Midbrain (tissue), 1 donor: ENCODE measurements around the gene FUT6.
"Not testable (repeated sequence)": the region's sequence is repeated elsewhere in the genome, so short reads cannot be mapped to it uniquely, and the experiment has no call there.

Experiments
- DNase-seq: peaks from one replicate; lab custom pipeline; 2025; lab: John Stamatoyannopoulos, UW

Gene FUT6

DNA sequence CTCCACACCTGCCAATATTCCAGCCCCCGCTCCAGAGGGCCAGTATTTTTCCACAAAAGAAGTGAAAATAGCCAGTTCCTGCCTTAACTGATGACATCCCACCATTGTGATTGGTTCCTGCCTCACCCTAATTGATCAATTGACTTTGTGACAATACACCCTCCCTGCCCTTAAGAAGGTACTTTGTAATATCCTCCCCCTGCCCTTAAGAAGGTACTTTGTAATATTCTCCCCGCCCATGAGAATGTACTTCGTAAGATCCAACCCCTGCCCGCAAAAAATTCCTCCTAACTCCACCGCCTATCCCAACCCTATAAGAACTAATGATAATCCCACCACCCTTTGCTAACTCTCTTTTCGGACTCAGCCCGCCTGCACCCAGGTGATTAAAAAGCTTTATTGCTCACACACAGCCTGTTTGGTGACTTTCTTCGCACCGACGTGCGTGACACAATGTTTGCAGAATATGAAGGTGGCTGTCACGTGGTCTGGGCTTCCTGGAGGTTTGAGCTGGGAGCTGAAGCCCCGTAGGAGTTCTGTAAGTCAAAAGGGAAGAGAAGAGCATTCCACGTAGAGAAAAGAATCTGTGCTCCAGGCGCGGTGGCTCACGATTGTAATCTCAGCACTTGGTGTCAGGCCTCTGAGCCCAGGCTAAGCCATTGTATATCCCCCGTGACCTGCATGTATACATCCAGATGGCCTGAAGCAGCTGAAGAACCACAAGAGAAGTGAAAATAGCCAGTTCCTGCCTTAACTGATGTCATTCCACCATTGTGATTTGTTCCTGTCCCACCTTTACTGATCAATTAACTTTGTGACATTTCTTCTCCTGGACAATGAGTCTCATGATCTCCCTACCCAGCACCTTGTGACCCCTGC, 17.9 kb upstream of the FUT6 start:
- DNase-seq = no peak

DNA sequence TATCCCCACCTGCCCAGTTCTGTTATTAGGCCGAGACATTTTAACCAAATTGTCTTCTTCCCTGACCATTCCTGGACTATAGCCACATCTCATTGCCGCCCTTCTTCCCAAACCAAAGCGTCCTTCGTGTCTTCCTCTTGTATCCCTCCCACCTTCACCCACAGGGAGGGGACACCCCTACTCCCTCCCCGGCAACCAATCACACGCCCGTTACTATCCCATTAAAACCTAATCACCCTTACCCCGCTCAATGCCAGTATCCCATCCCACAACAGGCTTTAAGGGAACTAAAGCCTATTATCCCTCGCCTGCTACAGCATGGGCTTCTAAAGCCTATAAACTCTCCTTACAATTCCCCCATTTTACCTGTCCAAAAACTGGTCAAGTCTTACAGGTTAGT, 15.6 kb upstream of the FUT6 start:
- DNase-seq = not testable (repeated sequence)

DNA sequence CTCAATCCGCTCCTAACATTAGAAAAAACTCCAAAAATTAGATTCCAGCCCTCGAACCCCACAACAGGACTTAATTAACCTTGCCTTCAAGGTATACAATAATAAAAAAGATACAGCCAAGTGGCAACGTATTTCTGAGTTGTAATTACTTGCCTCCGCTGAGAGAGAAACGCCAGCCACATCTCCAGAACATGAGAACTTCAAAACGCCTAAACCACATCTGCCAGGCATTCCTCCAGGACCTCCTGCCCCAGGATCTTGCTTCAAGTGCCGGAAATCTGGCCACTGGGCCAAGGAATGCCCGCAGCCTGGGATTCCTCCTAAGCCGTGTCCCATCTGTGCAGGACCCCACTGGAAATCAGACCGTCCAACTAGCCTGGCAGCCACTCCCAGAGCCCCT, 14.6 kb upstream of the FUT6 start:
- not testable (repeated sequence) for DNase-seq

DNA sequence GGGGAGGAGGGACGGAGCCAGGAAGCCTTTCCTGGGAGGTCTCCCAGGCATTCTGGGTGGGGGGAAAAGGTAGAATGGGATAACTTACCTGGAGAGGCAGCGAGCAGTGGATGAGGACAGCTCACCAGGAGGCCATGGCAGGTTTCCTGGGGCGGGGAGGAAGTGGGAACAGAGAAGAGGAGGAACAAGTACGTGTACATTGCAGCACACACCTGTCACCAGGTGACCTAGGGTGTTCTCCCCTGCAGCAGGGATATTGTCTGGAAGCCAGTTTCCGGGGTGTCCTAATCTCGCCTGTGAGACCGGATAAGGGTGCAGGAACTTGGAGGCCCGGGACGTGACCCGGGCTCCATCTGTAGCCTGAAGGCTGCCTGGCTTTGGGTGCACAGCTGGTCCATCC, 11.8 kb upstream of the FUT6 start, which contains the start of gene FUT3:
FUT3 (minus strand) TSS at position 148 of the 400 bp plus-strand sequence.
- DNase-seq = no peak

DNA sequence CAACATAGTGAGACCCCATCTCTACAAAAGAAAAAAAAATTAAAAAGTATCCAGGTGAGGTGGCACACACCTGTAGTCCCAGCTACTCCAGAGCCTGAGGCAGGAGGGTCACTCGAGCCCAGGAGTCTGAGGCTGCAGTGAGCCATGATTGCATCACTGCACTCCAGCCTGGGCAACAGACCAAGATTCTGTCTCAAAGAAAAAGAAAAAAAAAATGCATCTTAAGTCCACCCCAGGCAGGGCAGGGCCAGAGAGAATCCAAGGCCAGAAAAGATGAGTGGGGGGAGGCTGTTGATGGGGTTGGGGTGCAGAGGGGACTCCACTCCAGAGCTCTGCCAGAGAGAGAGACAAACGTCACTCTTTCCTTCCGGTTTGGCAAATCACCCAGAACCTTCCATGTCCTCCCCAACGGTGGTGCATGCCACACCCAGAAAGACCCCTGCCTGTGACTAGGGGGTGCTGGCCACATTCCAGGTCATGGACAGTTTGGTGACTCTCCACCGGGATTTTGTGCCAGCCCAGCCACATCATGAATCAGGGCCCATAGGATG, 11.3 kb upstream of the FUT6 start:
- no peak for DNase-seq

DNA sequence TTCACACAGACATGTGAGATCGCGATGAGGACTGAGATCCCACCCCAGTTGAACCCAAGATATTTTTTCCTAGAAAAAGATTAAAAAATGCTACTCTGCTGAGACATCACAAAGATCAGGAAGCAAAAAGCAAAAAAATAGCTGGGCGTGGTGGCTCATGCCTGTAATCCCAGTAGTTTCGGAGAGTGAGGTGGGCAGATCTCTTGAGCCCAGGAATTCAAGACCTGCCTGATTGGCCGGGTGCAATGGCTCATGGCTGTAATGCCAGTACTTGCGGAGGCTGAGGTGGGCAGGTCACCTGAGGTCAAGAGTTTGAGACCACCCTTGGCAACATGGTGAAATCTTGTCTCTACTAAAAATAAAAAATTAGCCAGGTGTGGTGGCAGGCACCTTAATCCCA, 10.7 kb upstream of the FUT6 start:
- DNase-seq = no peak

DNA sequence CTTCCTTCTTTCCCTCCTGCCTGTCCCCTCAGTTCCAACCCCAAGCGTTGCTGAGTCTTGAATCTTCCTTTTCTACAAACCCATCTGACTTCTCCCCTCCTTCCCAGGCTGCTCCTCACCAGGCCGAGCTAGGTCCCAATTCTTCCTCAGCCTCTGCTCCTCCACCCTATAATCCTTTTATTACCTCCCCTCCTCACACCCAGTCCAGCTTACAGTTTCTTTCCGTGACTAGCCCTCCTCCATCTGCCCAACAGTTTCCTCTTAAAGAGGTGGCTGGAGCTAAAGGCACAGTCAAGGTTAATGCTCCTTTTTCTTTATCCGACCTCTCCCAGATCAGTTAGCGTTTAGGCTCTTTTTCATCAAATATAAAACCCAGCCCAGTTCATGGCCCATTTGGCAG, 9.1 kb upstream of the FUT6 start:
- DNase-seq = not testable (repeated sequence)

DNA sequence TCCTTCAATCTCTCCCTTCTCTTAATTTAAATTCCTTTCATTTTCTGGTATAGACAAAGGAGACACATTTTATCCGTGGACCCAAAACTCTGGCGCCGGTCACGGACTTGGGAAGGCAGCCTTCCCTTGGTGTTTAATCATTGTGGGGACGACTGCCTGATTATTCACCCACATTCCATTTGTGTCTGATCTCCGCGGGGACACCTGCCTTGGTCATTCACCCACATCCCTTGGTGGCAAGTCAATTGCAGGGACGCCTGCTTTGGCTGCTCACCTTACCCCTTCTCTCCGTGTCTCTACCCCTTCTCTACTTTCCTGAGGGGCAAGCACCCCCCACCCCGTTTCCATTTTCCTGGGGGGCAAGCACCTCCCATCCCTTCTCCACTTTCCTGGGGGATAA, 8.3 kb upstream of the FUT6 start:
- not testable (repeated sequence) for DNase-seq

DNA sequence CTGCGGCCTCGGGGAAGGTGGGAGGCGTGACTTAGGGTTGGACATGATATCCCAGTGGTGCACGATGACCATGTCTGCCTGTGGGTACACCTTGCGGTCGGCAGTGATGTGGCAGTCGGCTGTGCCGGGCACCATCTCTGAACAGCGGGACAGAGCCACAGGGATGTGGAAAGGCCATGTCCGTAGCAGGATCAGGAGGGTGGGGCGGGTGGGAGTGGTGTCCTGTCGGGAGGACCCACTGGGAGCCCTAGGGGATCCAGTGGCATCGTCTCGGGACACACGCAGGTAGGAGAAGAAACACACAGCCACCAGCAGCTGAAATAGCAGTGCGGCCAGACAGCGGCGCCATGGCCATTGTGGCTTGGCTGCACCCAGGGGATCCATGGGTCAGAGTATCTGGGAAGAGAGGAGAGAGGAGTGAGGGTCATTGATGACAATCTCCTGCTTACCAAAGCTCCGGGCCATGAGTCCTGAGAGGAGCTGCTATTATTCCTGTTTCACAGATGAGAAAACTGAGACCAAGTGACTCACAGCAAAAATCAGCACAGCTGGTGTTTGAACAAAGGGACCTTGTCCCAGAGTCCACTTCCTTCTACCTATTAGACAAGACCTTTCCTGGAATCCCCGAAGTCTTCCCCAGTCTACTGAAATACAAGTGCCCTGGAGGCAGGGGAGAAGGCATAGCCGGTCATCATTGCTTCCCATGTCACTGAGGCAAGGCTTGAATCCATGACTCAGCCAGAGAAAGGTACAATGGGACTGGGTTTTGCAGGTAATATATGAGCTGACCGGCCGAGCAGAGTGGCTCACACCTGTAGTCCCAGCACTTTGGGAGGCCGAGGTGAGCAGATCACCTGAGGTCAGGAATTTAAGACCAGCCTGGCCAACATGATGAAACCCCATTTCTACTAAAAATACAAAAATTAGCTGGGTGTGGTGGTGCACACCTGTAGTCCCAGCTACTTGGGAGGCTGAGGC, 5.2 kb upstream of the FUT6 start:
- DNase-seq = no peak

DNA sequence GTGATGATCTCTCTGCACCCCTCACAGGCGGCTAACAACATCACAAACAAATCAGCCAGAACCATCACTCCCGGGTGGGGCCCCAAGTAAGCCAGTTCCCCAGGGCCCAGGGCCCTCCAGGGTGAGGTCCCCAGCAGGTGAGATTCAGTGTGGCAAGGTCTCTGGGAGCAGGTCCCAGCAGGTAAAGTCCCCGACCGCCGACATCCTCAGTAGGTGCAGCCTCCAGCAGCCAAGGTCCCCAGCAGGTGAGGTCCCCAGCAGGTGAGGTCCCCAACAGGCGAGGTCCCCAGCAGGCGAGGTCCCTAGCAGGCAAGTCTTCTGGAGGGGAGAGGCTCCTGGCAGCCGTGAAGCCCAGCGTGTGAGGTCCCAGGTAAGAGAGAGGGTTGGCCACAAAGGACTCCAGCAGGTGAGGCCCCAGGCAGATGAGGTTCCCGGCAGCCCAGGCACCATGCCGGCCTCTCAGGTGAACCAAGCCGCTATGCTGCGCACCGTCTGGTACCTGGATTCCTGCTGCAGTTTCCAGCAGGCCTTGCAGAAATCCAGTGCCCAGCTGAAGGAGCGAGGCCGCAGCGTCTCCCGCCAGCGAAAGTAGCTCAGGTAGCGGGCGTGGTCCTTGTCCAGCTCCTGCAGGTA, 3.9 kb upstream of the FUT6 start:
- DNase-seq = no peak

DNA sequence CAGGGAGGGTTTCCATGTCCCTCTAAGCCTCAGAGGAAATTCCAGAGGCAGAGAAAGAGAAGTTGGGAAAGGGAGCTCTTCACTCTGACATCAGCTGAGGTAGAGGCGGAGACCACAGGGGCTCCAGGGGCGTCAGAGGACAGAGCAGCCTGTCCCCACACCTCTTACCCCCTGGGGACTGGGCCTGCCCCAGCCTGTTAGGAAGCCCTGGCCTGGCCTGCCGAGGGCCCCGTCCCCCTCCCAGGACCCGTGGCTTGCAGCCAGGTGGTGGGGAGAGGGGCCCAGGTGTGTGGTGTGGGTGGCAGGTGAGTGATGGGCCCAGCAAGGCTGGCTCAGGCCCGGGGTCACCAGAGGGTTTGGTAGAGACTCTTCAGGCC, 2.2 kb upstream of the FUT6 start:
- DNase-seq = not testable (repeated sequence)

DNA sequence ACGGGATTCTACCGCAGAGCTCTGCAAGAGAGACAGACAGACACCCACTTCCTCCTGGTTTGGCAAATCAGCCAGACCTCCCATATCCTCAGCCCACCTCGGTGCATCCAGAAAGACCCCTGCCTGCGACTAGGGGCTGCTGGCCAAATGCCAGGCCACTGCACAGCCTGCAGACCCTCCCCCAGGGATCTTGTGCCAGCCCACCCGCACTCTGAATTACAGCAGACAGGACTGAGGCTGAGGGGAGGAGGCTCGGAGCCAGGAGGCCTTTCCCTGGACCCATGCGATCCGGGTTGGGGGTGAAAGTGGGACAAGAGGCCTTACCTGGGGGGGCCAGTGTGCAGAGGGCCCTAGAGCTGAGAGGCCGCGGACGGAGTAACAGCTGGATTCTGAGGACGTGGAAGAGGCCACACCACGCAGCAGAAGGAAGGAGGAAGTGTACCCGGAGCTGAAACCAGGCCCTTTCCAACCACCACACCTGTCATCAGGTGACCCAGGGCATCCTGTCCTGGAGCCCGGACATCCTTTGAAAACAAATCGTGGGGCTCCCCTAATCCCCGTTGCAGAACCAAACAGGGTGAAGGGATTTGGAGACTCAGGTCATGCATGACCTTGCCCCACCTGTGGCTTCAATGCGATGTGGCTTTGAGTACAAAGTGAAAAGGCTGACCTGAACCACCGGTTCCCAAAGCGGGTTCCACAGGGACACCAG, 993 bp downstream of the FUT6 start:
- DNase-seq = no peak

DNA sequence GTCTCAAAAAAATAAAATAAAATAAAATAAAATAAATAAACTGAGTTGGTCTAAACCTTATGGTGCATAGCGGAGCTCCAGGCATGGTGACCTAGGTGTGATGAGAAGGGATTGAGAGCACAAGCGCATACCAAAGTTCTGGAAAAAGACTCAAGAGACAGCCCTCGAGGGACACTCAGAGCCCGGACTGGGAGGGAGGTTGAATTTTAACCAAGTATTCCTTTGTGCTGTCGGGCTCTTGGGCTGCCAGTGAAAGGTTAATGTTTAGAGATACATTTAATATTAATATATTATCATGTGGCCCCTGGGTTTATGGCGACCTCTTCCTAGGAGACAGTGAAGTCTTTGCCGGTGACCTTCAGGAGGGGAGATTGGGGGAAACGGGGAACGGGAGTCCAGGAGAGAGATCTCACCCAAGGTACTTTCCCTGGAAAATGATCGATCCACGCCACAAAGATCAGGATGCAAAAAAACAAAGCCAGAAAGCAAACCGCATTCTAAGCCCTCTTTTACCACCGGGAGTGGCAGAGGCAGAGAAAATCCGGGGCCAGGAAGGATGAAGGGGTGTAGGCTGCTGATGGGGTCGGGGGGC, 1.6 kb downstream of the FUT6 start:
- DNase-seq = no peak

DNA sequence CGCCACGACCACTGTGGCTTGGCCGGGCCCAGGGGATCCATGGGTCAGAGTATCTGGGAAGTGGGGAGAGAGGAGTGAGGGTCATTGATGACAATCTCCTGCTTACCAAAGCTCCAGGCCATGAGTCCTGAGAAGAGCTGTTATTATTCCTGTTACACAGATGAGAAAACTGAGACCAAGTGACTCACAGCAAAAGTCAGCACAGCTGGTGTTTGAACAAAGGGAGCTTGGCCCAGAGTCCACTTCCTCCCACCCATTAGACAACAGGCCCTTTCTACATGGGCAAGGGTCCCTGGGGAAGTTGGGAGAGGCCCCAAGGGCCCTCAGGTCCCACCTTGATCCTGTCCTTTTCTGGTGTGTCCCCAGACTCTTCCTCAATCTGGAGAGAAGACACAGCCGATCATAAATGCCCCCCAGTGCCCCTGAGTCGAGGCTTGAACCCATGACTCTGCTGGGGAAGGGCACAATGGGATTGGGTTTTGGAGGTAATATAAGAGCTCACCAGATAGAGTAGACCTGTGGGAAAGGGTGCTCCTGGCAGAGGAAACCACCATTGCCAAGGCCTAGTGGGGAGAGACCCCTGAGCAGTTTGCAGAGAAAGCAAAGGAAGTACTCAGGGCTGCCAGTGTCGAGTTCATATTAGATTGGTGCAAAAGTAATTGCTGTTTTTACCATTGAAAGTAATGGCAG, 6.8 kb downstream of the FUT6 start:
- DNase-seq = no peak

DNA sequence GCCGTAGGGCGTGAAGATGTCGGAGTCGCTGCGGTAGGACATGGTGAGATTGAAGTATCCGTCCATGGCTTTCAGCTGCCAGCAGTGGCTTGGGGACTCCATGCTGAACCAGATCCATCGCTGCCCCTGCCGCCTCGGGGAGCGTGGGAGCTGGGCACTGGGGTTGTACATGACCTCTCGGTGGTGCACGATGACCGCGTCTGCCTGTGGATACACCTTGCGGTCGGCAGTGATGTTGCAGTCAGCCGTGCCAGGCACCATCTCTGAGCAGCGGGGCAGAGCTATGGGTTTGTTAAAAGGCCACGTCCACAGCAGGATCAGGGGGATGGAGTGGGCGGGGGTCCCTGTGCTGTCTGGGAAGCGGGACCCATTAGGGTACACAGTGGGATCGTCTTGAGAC, 7.4 kb downstream of the FUT6 start:
- no peak for DNase-seq

DNA sequence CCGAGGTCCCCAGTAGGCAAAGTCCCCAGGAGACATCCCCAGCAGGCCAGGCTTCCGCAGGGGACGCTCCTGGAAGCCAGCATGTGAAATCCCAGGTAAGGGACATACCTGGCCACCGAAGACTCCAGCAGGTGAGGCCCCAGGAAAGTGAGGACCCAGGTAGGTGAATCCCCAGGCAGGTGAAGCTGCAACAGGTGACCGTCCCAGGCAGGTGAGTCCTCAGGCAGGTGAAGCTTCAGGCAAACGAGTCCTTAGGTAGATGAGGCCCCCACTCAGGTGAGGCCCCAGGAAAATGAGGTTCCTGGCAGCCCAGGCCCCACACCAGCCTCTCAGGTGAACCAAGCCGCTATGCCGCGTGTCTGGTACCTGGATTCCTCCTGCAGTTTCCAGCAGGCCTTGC, 8.3 kb downstream of the FUT6 start:
- no peak for DNase-seq

DNA sequence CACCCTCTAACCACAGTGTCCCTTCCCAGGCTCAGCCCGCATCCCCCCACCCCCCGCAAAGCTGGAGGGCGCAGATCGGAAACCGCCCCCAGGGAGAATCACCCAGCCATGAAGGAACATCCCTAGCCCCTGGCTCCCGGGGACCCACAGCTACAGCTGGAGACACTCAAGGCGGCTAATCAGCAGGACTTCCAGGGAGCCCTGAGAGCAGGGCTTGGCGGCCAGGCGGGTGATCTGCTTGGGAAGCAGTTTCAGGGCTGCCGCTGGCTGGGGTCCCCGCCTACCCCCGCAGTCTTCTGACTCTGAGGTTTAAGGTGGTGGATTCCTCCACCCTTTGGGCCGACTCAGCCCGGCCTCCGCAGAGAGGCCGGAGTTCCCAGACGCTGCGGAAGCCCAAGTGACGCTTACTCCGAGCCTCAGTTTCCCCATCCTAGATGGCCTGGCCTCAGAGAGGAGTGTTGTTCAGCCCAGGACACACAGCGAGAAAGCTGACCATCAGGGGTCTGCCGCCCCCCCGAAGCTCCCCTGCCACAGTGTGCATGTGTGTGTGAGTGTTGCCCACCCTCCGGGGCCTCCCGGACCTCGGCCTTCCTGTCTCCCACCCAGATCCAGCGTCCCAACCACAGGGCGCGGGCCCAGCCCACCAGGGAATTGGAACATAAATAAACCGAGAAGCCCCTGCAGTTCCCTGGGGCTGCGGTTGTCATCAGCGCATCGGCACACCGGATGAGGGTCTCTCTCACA, 9.8 kb downstream of the FUT6 start:
- no peak for DNase-seq

DNA sequence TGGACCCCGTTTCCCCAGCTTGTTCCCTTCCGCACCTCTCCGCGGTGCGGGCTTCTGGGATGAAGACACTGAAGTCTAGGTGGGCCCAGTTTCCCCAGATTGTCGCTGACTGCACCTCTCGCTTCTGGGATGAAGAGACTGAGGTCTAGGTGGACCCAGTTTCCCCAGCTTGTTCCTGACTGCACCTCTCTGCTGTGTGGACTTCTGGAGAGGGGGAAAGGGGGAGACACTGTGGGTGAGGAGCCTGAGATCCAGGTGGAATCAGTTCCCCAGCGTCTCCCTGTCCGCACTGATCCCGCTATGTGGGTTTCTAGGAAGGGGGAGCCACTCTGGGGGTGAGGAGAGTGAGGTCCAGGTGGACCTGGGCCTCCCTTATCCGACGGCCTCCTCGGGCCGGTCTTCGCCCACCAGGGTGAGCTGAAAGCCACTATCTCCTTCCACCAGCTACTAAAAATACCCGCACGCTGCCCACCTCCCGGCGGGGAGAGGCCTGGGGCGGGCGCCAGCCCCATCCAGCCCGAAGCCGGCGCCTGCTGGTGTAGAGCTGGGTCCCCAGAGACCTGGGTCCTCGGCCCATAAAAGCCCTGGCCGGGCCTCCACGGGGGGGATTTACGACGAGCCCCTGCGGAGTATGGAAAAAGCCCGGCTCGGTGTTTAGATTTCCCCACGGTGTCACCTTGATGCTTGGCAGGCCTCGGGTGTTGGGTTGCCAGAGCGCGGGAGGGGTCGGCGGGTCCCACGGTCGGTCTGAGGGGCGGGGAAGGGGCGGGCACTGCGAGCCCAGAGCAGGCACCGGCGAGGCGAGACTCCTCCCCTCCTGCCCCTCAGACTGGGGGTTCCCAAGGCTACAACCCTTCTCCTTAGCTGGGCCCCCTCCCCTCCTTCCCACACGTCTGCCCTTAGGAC, 10.6 kb downstream of the FUT6 start:
- no peak for DNase-seq
